Neural cell (in vitro differentiated cells): ENCODE results near the gene CALHM6. TPM values are rescaled to one million over a fixed set of nuclear protein-coding genes. Genes with fewer than 3 reads are reported as not detected.

ENCODE experiments used
- H2AFZ ChIP-seq: fragments of 200-600, 300-800 bp; sonication (generic), shearing (Covaris generic); 2 replicates; pipeline ENCODE4 v1.6.0; 2014; ENCODE audit warnings: low read depth, mild to moderate bottlenecking, antibody characterized with exemption, low read length, moderate library complexity
- H3F3A ChIP-seq: fragments of 200-600 bp; shearing (Covaris generic); 2 replicates; pipeline ENCODE4 v1.6.1; 2016; ENCODE audit warnings: mild to moderate bottlenecking, moderate library complexity, mixed read lengths, antibody characterized with exemption, low read length; ENCODE audit not compliant: insufficient read depth, poor library complexity, severe bottlenecking
- H3K27ac ChIP-seq: fragments of 200-600, 300-800 bp; sonication (generic), shearing (Covaris generic); 2 replicates; pipeline ENCODE4 v1.5.1; 2014; ENCODE audit warnings: mild to moderate bottlenecking, low read length, moderate library complexity
- H3K27me3 ChIP-seq: fragments of 300-800, 200-600 bp; sonication (generic), shearing (Covaris generic); 2 replicates; pipeline ENCODE4 v1.6.0; 2014; ENCODE audit warnings: mild to moderate bottlenecking, low read depth, low read length, moderate library complexity; ENCODE audit not compliant: insufficient read depth
- H3K36me3 ChIP-seq: fragments of 300-800, 200-600 bp; sonication (generic), shearing (Covaris generic); 2 replicates; pipeline ENCODE4 v1.5.1; 2014; ENCODE audit warnings: mild to moderate bottlenecking, antibody characterized with exemption, low read length, moderate library complexity; ENCODE audit not compliant: insufficient read depth
- H3K4me2 ChIP-seq: fragments of 300-800, 200-600 bp; sonication (generic), shearing (Covaris generic); 2 replicates; pipeline ENCODE4 v1.6.0; 2014; ENCODE audit warnings: mild to moderate bottlenecking, low read length
- H3K4me3 ChIP-seq: fragments of 300-800, 200-600 bp; sonication (generic), shearing (Covaris generic); 2 replicates; pipeline ENCODE4 v1.5.1; 2014; ENCODE audit warnings: mild to moderate bottlenecking, low read length, moderate library complexity
- H3K79me2 ChIP-seq: fragments of 200-600 bp; shearing (Covaris generic); replicated peaks from 2 replicates; pipeline ENCODE4 v1.6.0; 2014; ENCODE audit warnings: mild to moderate bottlenecking, low read length, moderate library complexity; ENCODE audit not compliant: insufficient read depth
- H3K9ac ChIP-seq: fragments of 300-800, 200-600 bp; sonication (generic), shearing (Covaris generic); 2 replicates; pipeline ENCODE4 v1.6.1; 2016; ENCODE audit warnings: mild to moderate bottlenecking, low read length, mixed read lengths
- H3K9me2 ChIP-seq: fragments of 200-600 bp; shearing (Covaris generic); 2 replicates; pipeline ENCODE4 v1.6.1; 2016; ENCODE audit warnings: mild to moderate bottlenecking, low read length, mixed read lengths; ENCODE audit not compliant: insufficient read depth
- H3K9me3 ChIP-seq: fragments of 200-600, 300-800 bp; sonication (generic), shearing (Covaris generic); 2 replicates; pipeline ENCODE4 v1.6.1; 2016; ENCODE audit warnings: mild to moderate bottlenecking, mixed run types, low read length, moderate library complexity, mixed read lengths
- H4K20me1 ChIP-seq: fragments of 200-600 bp; shearing (Covaris generic); 2 replicates; pipeline ENCODE4 v1.6.1; 2016; ENCODE audit warnings: mild to moderate bottlenecking, mixed run types; ENCODE audit not compliant: insufficient read depth
- CTCF ChIP-seq: fragments of 450-650 bp; IDR thresholded peaks from 2 replicates; pipeline ENCODE4 v1.5.1; 2014; ENCODE audit warnings: antibody characterized with exemption, mild to moderate bottlenecking, moderate library complexity; ENCODE audit not compliant: poor library complexity, severe bottlenecking
- EP300 ChIP-seq: fragments of 450-650 bp; conservative IDR thresholded peaks from 2 replicates; pipeline ENCODE4 v1.6.1; 2014; ENCODE audit warnings: antibody characterized with exemption, mild to moderate bottlenecking, moderate library complexity; ENCODE audit not compliant: poor library complexity, severe bottlenecking
- EZH2 ChIP-seq: fragments of 200-600, 300-800 bp; shearing (Covaris generic), sonication (generic); IDR thresholded peaks from 2 replicates; pipeline ENCODE4 v1.6.1; 2014; ENCODE audit warnings: antibody characterized with exemption, low read length, borderline replicate concordance, mild to moderate bottlenecking; ENCODE audit not compliant: insufficient read depth, poor library complexity, severe bottlenecking
- MXI1 ChIP-seq: fragments of 450-650 bp; conservative IDR thresholded peaks from 2 replicates; pipeline ENCODE4 v1.6.1; 2014; ENCODE audit warnings: antibody characterized with exemption, mild to moderate bottlenecking; ENCODE audit not compliant: poor library complexity, severe bottlenecking
- POLR2AphosphoS5 ChIP-seq: IDR thresholded peaks from 2 replicates; pipeline ENCODE4 v1.6.1; 2012
- RAD21 ChIP-seq: fragments of 450-650 bp; conservative IDR thresholded peaks from 2 replicates; pipeline ENCODE4 v1.6.1; 2014; ENCODE audit warnings: antibody characterized with exemption, mild to moderate bottlenecking, moderate library complexity
- REST ChIP-seq: IDR thresholded peaks from 2 replicates; pipeline ENCODE4 v1.6.1; 2012; ENCODE audit warnings: borderline replicate concordance
- SMC3 ChIP-seq: fragments of 450-650 bp; conservative IDR thresholded peaks from 2 replicates; pipeline ENCODE4 v1.6.1; 2014; ENCODE audit warnings: antibody characterized with exemption, mild to moderate bottlenecking, moderate library complexity; ENCODE audit not compliant: poor library complexity
- TAF1 ChIP-seq: IDR thresholded peaks from 2 replicates; pipeline ENCODE4 v1.6.1; 2012; ENCODE audit warnings: low read depth
- polyA plus RNA-seq: library from polyadenylated mRNA; depleted of rRNA; stranded (reverse); fragments of >200 nt; gene quantifications from 2 replicates; pipeline ENCODE4 v1.2.3, GENCODE V29; 2014

Gene CALHM6
- polyA plus RNA-seq, 1 donor from 2014 or later: 12.0 TPM

- Histone ChIP-seq H3K9me3 (peaks cover 3% of the 10 kb centered on the region), H3K4me2 (no peak within 1 kb of the TSS), H4K20me1 (no peaks in the 10 kb centered on the region), H3K36me3 (no peaks in the 10 kb centered on the region), H3K27ac (no peak within 1 kb of the TSS), H3K79me2 (no peaks in the 10 kb centered on the region), H3K9ac (no peak within 1 kb of the TSS), H3F3A (no peaks in the 10 kb centered on the region), H3K9me2 (no peaks in the 10 kb centered on the region), H2AFZ (no peak within 1 kb of the TSS), H3K27me3 (no peaks in the 10 kb centered on the region), H3K4me3 (no peak within 1 kb of the TSS)
- TF ChIP-seq TAF1 (no peak), CTCF (no peak), POLR2AphosphoS5 (no peak), REST (no peak), EZH2 (no peak), MXI1 (no peak), SMC3 (no peak), EP300 (no peak), RAD21 (no peak)
Observed at GRCh38 chr6:116511424-116512110, 50.4 kb downstream of the CALHM6 start, which contains the start of gene CALHM5. CALHM5 (plus strand) TSS chr6:116511639; CDS start chr6:116511697, 58 bp downstream.

- Histone ChIP-seq H3K9me2 (no peaks in the 10 kb centered on the region), H3F3A (no peaks in the 10 kb centered on the region), H3K4me3 (no peak overlapping the region), H3K79me2 (no peaks in the 10 kb centered on the region), H3K9ac (no peak overlapping the region), H2AFZ (no peak overlapping the region), H3K9me3 (peaks cover 3% of the 10 kb centered on the region), H3K36me3 (no peaks in the 10 kb centered on the region), H3K27me3 (no peaks in the 10 kb centered on the region), H4K20me1 (no peaks in the 10 kb centered on the region), H3K4me2 (no peak overlapping the region), H3K27ac (no peak overlapping the region)
- TF ChIP-seq CTCF: no peak
- no peak for TF ChIP-seq EZH2
- no peak for TF ChIP-seq TAF1
Observed at GRCh38 chr6:116512111-116512559, 51.0 kb downstream of the CALHM6 start.
